K562 (cell line): ENCODE measurements around the gene MFSD12. TPM values are rescaled to one million over a fixed set of nuclear protein-coding genes. Genes with fewer than 3 reads are reported as not detected.
A peak's percentile ranks its signal among the peaks of the same experiment; 100 is the strongest.

Source experiments
- BACH1 ChIP-seq: fragments of 200-800 bp; sonication (Bioruptor generic); IDR thresholded peaks from 2 replicates; pipeline ENCODE4 v1.6.1; 2016; ENCODE audit warnings: missing genetic modification characterization, missing compliant biosample characterization
- CREM ChIP-seq: IDR thresholded peaks from 2 replicates; pipeline ENCODE4 v1.6.1; 2014; ENCODE audit warnings: antibody characterized with exemption, low read depth
- E4F1 ChIP-seq: fragments of 250-450 bp; sonication (Bioruptor Pico); IDR thresholded peaks from 2 replicates; pipeline ENCODE4 v1.5.0; 2021; ENCODE audit warnings: mild to moderate bottlenecking, borderline replicate concordance
- EGR1 ChIP-seq: fragments of 450-650 bp; conservative IDR thresholded peaks from 2 replicates; pipeline ENCODE4 v1.6.1; 2017; ENCODE audit warnings: mild to moderate bottlenecking
- ID3 ChIP-seq, 2 experiments: fragments of 250-450 bp in 1 of 2; fragments of 450-650 bp in 1 of 2; sonication (Bioruptor Pico) in 1 of 2; IDR thresholded peaks; 2 replicates each; pipeline versions ENCODE4 v1.6.1 to v1.8.0; 2016 to 2021; ENCODE audit warnings: mild to moderate bottlenecking in 2 of 2, moderate library complexity in 2 of 2, missing compliant biosample characterization in 1 of 2, missing genetic modification characterization in 1 of 2
- KLF1 ChIP-seq: fragments of 450-650 bp; IDR thresholded peaks from 2 replicates; pipeline ENCODE4 v1.6.1; 2016; ENCODE audit warnings: missing genetic modification characterization, missing compliant biosample characterization
- L3MBTL2 ChIP-seq: fragments of 450-650 bp; IDR thresholded peaks from 2 replicates; pipeline ENCODE4 v1.6.1; 2016; ENCODE audit warnings: mild to moderate bottlenecking, moderate library complexity
- MTA3 ChIP-seq: fragments of 450-650 bp; formaldehyde crosslinking; IDR thresholded peaks from 2 replicates; pipeline ENCODE4 v1.6.1; 2017; ENCODE audit warnings: mild to moderate bottlenecking, borderline replicate concordance
- POLR2A ChIP-seq: fragments of 450-650 bp; conservative IDR thresholded peaks from 2 replicates; pipeline ENCODE4 v1.6.1; 2016
- POLR2AphosphoS5 ChIP-seq: IDR thresholded peaks from 2 replicates; pipeline ENCODE4 v1.6.1; 2011; ENCODE audit warnings: mild to moderate bottlenecking, low read depth, low read length, moderate library complexity; ENCODE audit not compliant: control insufficient read depth, insufficient read depth
- UBTF ChIP-seq, 2 experiments: IDR thresholded peaks; 2 replicates each; pipeline ENCODE4 v1.6.1; 2012; ENCODE audit warnings: improper control_type of control experiment in 2 of 2, low read depth in 2 of 2, low read length in 2 of 2, borderline replicate concordance in 1 of 2
- YY1 ChIP-seq, 3 experiments: IDR thresholded peaks; 2 replicates each; pipeline ENCODE4 v1.6.1; 2011; ENCODE audit warnings: low read length in 2 of 3, mild to moderate bottlenecking in 2 of 3, moderate library complexity in 2 of 3, borderline replicate concordance in 1 of 3, control low read depth in 1 of 3, low read depth in 1 of 3; ENCODE audit not compliant: insufficient read depth in 3 of 3, insufficient replicate concordance in 2 of 3, control insufficient read depth in 1 of 3, insufficient read length in 1 of 3; ENCODE audit errors: extremely low read depth in 1 of 3
- ZBTB8A ChIP-seq: fragments of 450-650 bp; IDR thresholded peaks from 2 replicates; pipeline ENCODE4 v1.6.1; 2018; ENCODE audit warnings: mild to moderate bottlenecking, moderate library complexity; ENCODE audit not compliant: partially characterized antibody
- ZFX ChIP-seq: sonication (generic); formaldehyde crosslinking; IDR thresholded peaks from 2 replicates; pipeline ENCODE4 v1.8.0; 2022; ENCODE audit warnings: mild to moderate bottlenecking, missing genetic modification reagents, moderate library complexity
- ZNF263 ChIP-seq: sonication (generic); formaldehyde crosslinking; IDR thresholded peaks from 2 replicates; pipeline ENCODE4 v1.8.0; 2022; ENCODE audit warnings: mild to moderate bottlenecking, missing genetic modification reagents, borderline replicate concordance
- polyA plus RNA-seq, 8 experiments: library from polyadenylated mRNA; depleted of rRNA in 4 of 8; stranded (reverse) in 5 of 8; unstranded in 3 of 8; fragments of >200 nt; fragmentation: Nextera tagmentation in 2 of 8; fragmentation: Illumina TruSeq in 1 of 8; extraction: Ambion mirVana in 2 of 8; extraction: Trizol in 1 of 8; gene quantifications; 2 replicates each; pipeline versions ENCODE4 v1.2.1 to v1.2.3, GENCODE V29; 2011 to 2014; ENCODE audit warnings: inconsistent platforms in 1 of 8, missing spikeins in 1 of 8
- total RNA-seq, 7 experiments: library from RNA; depleted of rRNA in 6 of 7; stranded (reverse); fragments of >200 nt in 6 of 7; fragmentation: Illumina TruSeq in 2 of 7; extraction: Trizol in 2 of 7; gene quantifications; 2 replicates each; pipeline versions ENCODE4 v1.2.1 to v1.2.3, GENCODE V29; 2011 to 2021; ENCODE audit warnings: low replicate concordance in 1 of 7
- TF ChIP-seq, protein P1 (sequence below): sonication (generic); formaldehyde crosslinking; IDR thresholded peaks from 2 replicates; pipeline ENCODE4 v1.8.1; 2023; ENCODE audit warnings: mild to moderate bottlenecking, missing genetic modification reagents

Gene MFSD12
- total and polyA plus RNA-seq, 9 of the 15 experiments (the other 6 are each of a cell fraction or from before 2014, with no cell fraction given): 0.69 to 112 (median 31.8) TPM

GRCh38 chr19:3557461-3558248 lies at the start of gene MFSD12 (continued):
- TF ChIP-seq E4F1 (CRISPR knock-in tag) (no peak), ZFX (peak; percentile 78), YY1 (IDR thresholded peaks at IDR 0.05; ENCODE audit: borderline replicate concordance in 1 of 3, control insufficient read depth in 1 of 3, extremely low read depth in 1 of 3, insufficient read depth in 3 of 3, insufficient read length in 1 of 3, insufficient replicate concordance in 2 of 3, low read depth in 1 of 3, low read length in 2 of 3) (peak in 1 of 3 experiments; percentile 15), BACH1 (tag) (no peak), ID3 (CRISPR knock-in tag; IDR thresholded peaks at IDR 0.05) (no peak), ID3 (tag; IDR thresholded peaks at IDR 0.05) (peak; percentile 19; the same call in 1 of the 2 replicates), POLR2AphosphoS5 (peak; percentile 38; the same call in 1 of the 2 replicates), POLR2A (peak; percentile 68), CREM (peak; percentile 87), L3MBTL2 (peak; percentile 95), ZBTB8A (no peak), KLF1 (tag) (peak; percentile 60; the same call in 1 of the 2 replicates), ZNF263 (CRISPR knock-in tag) (peak; percentile 87; the same call in 1 of the 2 replicates), MTA3 (peak; percentile 67), EGR1 (peak; percentile 59), UBTF (IDR thresholded peaks at IDR 0.05; ENCODE audit: borderline replicate concordance in 1 of 2, low read depth in 2 of 2, low read length in 2 of 2) (no peak)
- TF ChIP-seq, protein P1, sequence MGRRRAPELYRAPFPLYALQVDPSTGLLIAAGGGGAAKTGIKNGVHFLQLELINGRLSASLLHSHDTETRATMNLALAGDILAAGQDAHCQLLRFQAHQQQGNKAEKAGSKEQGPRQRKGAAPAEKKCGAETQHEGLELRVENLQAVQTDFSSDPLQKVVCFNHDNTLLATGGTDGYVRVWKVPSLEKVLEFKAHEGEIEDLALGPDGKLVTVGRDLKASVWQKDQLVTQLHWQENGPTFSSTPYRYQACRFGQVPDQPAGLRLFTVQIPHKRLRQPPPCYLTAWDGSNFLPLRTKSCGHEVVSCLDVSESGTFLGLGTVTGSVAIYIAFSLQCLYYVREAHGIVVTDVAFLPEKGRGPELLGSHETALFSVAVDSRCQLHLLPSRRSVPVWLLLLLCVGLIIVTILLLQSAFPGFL (CRISPR knock-in tag): peak; percentile 81; the same call in 1 of the 2 replicates
